Esophagus muscularis mucosa (tissue), 3 donors: ENCODE data around the gene CSTF1.

Source experiments
- POLR2A ChIP-seq: fragments of 450-650 bp; IDR thresholded peaks from one replicate; pipeline ENCODE4 v1.6.1; 2017; ENCODE audit warnings: antibody characterized with exemption, moderate library complexity, mild to moderate bottlenecking, low read depth
- TF ChIP-seq, protein P1 (sequence below), 3 experiments: fragments of 200-600 bp in 2 of 3; fragments of 450-650 bp in 1 of 3; sonication (generic) in 2 of 3; IDR thresholded peaks; one replicate each; pipeline ENCODE4 v1.5.1; 2017 to 2019; ENCODE audit warnings: antibody characterized with exemption in 3 of 3, mild to moderate bottlenecking in 2 of 3, moderate library complexity in 1 of 3

- no peak for TF ChIP-seq POLR2A
- TF ChIP-seq, protein P1, sequence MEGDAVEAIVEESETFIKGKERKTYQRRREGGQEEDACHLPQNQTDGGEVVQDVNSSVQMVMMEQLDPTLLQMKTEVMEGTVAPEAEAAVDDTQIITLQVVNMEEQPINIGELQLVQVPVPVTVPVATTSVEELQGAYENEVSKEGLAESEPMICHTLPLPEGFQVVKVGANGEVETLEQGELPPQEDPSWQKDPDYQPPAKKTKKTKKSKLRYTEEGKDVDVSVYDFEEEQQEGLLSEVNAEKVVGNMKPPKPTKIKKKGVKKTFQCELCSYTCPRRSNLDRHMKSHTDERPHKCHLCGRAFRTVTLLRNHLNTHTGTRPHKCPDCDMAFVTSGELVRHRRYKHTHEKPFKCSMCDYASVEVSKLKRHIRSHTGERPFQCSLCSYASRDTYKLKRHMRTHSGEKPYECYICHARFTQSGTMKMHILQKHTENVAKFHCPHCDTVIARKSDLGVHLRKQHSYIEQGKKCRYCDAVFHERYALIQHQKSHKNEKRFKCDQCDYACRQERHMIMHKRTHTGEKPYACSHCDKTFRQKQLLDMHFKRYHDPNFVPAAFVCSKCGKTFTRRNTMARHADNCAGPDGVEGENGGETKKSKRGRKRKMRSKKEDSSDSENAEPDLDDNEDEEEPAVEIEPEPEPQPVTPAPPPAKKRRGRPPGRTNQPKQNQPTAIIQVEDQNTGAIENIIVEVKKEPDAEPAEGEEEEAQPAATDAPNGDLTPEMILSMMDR (IDR thresholded peaks at IDR 0.05) = no peak
These were observed 41.6 kb upstream of the CSTF1 start for GRCh38 chr20:56350842-56351241.
